NCI-H1105 treated with DMSO at 0.1 percent for 48 hours (cell line): ENCODE measurements around the gene TTC28.

ENCODE experiments used
- DNase-seq: peaks from one replicate; lab custom pipeline; 2025; lab: John Stamatoyannopoulos, UW

TTC28 gene

DNA sequence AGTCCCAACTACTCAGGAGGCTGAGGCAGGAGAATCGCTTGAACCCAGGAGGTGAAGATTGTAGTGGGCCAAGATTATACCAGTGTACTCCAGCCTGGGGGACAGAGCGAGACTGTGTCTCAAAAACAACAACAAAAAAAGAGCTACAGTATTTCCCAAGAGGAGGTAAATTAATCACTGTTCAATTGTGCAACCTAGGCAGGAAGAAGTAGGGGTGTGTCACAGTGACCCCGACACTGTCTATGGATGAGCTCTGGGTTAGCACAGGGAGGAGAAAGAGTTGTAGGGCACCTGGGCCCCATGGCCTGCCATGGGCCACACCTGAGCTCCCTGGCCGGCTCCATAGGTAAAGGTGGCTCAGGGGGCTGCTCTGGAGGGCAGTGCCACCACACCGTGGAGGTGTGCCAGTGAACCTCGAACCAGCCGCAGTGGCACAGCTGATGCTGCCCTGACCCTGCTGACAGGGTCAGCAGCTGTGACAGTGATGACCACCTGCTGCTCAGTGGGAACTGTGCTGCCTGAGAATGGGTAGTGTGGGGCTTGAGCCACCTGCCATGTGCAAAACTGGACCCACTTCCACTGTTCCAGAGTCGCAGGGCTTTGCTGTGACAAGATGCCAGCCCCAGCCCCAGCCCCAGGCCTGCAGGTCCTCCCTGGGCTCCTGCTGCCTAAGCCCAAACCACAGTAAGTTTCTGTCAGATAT is 676.6 kb downstream of the TTC28 start:
- DNase-seq: no peak

- no peak for DNase-seq
Observed at GRCh38 chr22:28002181-28002700, 677.4 kb downstream of the TTC28 start.

DNA sequence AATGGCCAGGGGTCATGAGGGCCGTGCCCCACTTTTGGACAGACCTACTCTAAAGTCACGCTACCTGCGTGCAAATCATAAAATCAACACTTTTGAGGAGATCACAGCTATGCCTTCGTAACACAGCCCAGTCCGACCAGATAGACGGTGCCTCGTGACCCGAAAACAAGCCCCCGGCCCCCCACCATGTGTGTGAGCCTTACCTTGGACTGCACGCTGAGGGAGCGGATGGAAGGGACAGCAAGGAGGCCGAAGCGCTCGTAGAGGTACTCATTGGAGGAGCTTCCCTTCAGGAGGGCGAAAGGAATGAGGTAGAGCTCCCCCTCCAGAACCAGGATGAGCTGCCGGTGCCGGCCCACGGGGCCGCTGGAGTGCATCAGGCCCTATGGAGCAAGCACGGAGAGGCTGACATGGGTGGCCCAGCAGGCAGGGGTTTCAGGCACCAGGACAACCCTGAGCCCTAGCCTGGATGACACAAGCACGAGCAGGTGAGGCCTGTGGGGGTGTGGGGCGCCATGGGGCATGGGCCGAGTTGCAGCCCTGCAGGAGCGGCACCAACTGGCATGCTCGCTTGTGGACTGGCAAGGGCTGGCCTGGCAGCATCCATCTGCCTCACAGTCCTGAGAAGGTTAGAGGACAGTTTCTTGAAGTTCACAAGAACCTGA is 678.3 kb downstream of the TTC28 start:
- no peak for DNase-seq

DNA sequence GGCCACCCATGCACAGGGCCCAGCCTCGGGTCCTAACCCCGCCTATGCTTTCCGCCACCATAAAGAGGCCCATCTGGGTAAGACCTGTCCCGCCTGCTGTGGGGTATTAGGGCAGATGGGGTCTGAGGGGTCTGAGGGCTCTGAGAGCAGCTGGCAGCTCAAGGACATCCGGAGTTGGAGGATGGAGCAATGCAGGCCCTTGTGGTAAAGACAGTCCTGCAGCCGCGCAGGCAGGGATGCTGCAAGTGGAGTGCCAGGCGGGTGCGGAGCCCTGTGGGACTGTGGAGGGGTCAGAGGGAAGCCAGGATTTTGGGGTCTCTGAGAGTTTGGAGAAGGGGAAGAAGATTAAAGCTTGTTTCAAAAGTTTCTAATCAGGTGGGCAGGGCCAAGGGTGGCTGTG is 679.3 kb downstream of the TTC28 start:
- DNase-seq: no peak

DNA sequence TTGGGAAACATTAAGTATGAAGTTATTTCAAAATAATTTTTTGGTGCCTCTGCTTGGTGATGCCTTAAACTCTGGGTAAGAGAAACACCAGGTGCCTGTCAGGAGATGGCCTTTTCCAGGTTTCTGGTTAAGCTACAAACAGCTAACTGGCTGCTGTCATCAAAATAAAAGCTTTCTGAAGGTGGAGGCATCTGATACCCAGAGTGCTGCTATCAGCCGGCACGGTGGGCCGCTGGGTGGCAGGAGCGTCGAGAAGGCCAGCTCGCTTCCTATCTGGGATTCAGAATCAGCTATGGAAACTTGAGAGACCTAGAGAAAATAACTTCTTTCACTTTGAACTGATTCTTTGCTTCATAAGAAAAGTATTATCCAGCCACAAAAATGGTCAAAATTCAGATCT is 679.8 kb downstream of the TTC28 start:
- no peak for DNase-seq

DNA sequence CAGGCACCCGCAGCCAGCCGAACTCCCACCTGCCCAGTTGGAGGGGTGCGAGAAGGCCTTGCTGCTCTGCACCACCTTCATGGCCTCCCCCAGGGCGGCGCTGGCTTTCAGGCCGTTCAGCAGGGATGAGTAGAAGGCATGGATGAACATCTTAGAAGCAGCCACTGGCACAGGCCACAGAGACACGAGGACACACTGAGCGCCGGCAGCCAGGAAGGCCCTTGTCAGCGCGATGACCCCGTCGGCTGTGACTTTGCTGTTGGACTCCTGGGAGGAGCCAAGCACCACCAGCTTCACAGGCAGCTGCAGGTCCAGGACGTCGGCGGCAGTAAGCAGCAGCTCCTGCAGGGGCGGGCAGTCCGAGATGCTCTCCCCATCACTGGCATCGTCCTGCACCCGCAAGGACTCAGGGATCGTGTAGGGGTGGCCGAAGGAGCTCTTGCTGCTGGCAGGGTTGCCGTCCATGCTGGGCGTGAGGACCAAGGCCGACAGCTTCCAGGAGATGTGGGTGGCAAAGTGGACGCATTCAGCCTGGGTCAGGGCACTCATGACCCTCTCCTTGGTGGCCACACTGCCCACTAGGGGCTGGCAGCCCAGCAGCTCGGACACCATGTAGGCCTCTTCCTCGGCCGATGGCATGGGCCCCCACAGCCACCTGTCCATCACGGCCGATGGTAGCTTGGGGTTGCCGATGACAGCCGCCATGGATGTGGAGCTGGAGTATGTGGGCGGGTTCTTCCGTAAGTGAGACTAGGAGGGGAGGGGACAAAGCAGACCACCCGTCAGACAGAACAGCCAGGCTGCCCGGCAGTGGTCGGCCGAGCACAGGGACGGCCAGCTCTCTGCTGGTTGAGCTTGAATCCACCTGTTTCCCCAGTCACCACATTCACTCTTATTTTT is 680.9 kb downstream of the TTC28 start:
- no peak for DNase-seq

DNA sequence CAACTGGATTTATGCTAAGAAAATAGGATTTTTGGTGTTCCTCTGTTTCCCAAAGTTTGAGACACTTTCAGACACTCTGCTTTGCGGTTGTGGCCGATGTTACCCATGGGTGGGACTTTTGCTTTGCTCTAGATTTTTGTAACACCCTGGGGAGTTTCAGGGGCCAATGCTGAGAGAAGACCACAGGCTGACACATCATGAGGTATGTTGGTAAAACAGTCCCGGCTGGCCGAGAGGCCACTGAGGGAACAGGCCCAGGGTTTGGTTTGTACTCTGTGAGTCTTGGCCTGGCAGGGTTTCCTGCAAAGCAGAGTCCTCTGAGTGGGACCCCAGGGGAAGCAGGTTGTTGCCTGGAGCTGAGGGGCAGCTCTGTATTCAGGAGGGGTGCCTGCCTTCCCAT is 682.1 kb downstream of the TTC28 start:
- no peak for DNase-seq

GRCh38 chr22:27996981-27997380 is 682.7 kb downstream of the TTC28 start:
- DNase-seq: no peak

- no peak for DNase-seq
Observed at GRCh38 chr22:27996529-27996925, 683.1 kb downstream of the TTC28 start.

- no peak for DNase-seq
Observed at GRCh38 chr22:27995801-27996528, 683.7 kb downstream of the TTC28 start.

DNA sequence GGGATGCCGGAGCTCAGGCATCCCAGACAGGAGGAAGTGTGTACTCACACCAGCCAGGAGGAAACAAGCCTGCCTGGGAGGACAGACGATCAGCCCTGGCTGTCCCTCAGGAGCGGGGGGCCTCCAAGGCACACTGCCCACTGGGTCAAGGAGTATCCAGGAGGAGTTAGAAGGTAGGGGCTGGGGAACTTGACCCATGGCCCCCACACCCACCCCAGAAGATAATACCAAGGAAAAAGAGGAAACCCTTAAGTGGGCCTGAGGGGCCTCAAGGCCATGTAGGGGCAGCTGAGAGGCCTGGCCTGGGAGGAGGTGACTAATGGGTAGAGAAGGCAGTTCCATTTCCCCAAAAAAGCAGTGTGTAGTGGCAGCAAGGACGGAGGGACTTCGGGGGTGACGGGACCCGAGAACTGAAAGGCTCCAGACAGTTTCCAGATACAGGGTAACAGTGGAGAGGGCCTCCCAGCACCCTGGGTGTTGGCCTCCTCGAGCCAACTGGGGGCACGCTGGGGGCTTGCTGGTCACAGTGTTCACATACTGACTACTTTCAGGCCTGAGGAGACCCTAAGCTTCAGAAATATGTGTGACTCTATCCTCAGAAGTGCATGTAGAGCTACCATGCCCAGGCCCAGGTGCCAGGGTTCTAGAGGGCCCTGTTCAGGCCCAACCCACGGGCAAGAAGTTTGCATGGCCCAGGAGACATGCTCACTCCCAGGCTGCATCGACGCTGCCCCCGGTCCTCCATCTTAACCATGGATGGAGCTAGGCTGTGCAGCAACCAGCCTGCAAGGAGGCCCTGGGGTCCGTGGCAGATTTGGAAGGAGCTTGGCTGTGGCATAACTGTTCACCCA is 684.9 kb downstream of the TTC28 start:
- DNase-seq: no peak

GRCh38 chr22:27993774-27994350 is 685.8 kb downstream of the TTC28 start:
- DNase-seq: no peak

GRCh38 chr22:27993201-27993635 is 686.4 kb downstream of the TTC28 start:
- DNase-seq: no peak

DNA sequence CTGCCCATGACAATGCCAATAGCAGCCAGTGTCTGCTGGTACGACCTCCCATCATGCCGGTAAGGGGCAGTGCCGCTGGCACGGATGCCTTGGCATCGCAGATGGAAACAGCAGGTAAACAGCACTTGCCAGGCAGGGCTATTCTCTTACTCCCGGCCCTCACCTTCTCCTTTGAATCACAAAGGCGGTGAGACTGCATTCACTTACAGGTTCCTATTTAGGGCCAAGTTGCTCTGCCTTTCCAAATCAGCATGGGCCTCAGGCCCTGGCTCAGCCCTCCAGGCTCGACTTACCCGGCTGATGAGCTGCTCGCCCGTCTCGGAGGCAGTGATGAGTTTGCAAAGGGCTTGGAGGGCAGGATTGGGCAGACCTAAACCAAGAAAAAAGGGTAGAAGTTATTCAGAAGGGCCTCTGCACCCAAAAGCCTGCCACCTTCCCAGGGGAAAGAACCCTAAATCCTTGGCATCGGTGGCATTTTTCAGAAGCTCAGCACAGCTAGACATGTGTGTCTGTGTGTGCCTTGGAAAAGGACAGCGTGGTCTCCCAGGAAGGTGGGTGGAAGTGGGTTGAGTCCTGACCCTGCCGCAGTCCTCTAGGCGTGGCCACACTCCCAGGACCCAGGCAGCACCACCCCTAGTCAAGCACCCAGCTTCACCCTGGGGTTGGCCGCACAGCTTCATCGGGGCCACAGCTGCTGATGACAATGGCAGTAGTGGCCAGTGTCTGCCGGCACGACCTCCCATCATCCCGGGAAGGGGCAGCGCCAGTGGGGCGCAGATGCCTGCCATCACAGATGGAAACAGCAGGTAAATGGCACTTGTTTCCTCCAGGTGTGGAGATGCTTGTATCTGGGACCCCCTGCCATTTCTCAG is 687.1 kb downstream of the TTC28 start:
- no peak for DNase-seq

GRCh38 chr22:27991586-27992293 is 687.9 kb downstream of the TTC28 start:
- DNase-seq: no peak

DNA sequence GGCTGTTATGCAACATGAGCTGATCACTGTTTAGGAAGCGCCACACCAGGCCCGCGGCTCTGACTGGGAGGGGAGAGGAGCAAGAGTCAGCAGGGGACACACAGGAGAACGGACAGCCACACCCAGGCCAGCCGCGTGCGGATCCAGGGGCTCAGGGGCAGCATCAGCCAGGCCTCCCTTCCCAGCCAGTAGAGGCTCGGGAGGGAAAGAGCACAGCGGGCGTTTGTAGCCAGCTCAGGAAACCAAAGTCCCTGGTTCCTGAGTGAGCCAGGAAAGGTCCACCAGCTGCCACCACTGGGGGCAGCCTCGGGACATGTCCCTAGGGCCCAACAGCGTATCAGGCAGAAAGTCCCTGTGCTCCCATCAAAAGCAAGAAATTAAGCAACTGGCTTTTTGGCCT is 688.8 kb downstream of the TTC28 start:
- DNase-seq: no peak

GRCh38 chr22:27990451-27990840 is 689.2 kb downstream of the TTC28 start:
- no peak for DNase-seq

DNA sequence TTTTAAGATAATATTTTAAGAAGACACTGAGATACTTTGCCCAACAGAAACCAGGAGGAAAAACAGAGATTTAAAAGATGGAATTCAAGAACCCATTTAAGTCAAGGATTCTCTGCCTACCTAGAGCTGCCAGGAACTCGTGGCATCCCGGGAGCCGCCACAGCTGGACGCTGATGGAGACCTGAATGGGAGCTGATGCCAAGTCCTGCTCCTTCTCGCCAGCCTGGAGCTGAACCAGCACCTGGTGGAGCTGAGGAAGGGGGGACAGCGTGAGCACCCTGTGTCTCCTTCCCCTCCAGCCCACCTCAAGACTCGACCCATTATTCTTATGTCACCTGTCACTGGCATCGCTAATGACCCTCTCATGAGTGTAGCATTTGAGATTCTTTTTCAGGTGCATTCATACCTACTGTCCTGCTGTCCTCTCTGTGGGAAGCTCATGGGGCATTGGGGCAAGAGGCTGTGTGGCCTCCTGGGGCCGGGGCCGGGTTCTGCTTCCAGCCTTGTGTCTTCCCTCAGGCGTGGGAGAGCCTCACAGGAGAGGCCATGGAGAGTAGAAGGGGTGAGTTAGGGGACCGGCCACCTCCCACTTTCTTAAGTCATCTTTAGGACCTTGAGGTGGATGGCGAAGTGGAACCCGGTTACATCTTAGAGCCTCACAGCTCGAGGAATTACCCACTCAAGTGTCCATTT is 689.7 kb downstream of the TTC28 start:
- no peak for DNase-seq
